Measurements from ENCODE around the gene GDE1.

Gene GDE1

GRCh38 chr16:19517424-19518089 is 4.3 kb downstream of the GDE1 start:
- FAIRE-seq (no peak), DNase-seq (ENCODE audit: insufficient read length, low spot score) (no peak)
- TF ChIP-seq POU2F2 (IDR thresholded peaks at IDR 0.05; ENCODE audit: low read depth, low read length): no peak
- no peak for TF ChIP-seq POLR2A (IDR thresholded peaks at IDR 0.05; ENCODE audit: low read depth, low read length)
- TF ChIP-seq SPI1 (IDR thresholded peaks at IDR 0.05; ENCODE audit: low read depth, low read length): no peak
- no peak for TF ChIP-seq PAX5 (IDR thresholded peaks at IDR 0.05; ENCODE audit: insufficient read depth, low read length, severe bottlenecking)

GRCh38 chr16:19515757-19516156 is 6.1 kb downstream of the GDE1 start:
- no peak for FAIRE-seq
- DNase-seq (ENCODE audit: insufficient read length, low spot score): no peak
- TF ChIP-seq POU2F2 (IDR thresholded peaks at IDR 0.05; ENCODE audit: low read depth, low read length) (no peak), PAX5 (IDR thresholded peaks at IDR 0.05; ENCODE audit: insufficient read depth, low read length, severe bottlenecking) (no peak), SPI1 (IDR thresholded peaks at IDR 0.05; ENCODE audit: low read depth, low read length) (no peak), TAF1 (IDR thresholded peaks at IDR 0.05; ENCODE audit: low read depth, low read length) (no peak), POLR2AphosphoS5 (IDR thresholded peaks at IDR 0.05; ENCODE audit: low read depth, low read length) (no peak), POLR2A (IDR thresholded peaks at IDR 0.05; ENCODE audit: low read depth, low read length) (no peak)

GRCh38 chr16:19513377-19514053 is 8.4 kb downstream of the GDE1 start:
- DNase-seq (ENCODE audit: insufficient read length, low spot score): no peak
- FAIRE-seq: no peak

GRCh38 chr16:19512297-19512696 is 9.6 kb downstream of the GDE1 start:
- DNase-seq (ENCODE audit: insufficient read length, low spot score) (no peak), FAIRE-seq (no peak)
- no peak for TF ChIP-seq TAF1 (IDR thresholded peaks at IDR 0.05; ENCODE audit: low read depth, low read length)
- no peak for TF ChIP-seq POLR2AphosphoS5 (IDR thresholded peaks at IDR 0.05; ENCODE audit: low read depth, low read length)
- TF ChIP-seq SPI1 (IDR thresholded peaks at IDR 0.05; ENCODE audit: low read depth, low read length): no peak
- no peak for TF ChIP-seq PAX5 (IDR thresholded peaks at IDR 0.05; ENCODE audit: insufficient read depth, low read length, severe bottlenecking)

More at GRCh38 chr16:19513377-19514053, 8.4 kb downstream of the GDE1 start:
- no peak for TF ChIP-seq POLR2A (IDR thresholded peaks at IDR 0.05; ENCODE audit: low read depth, low read length)
- peak; percentile 54 for TF ChIP-seq SPI1 (IDR thresholded peaks at IDR 0.05; ENCODE audit: low read depth, low read length)

- FAIRE-seq (no peak), DNase-seq (ENCODE audit: insufficient read length, low spot score) (no peak)
- TF ChIP-seq PAX5 (IDR thresholded peaks at IDR 0.05; ENCODE audit: insufficient read depth, low read length, severe bottlenecking) (no peak), POU2F2 (IDR thresholded peaks at IDR 0.05; ENCODE audit: low read depth, low read length) (no peak), SPI1 (IDR thresholded peaks at IDR 0.05; ENCODE audit: low read depth, low read length) (no peak), POLR2AphosphoS5 (IDR thresholded peaks at IDR 0.05; ENCODE audit: low read depth, low read length) (no peak), POLR2A (IDR thresholded peaks at IDR 0.05; ENCODE audit: low read depth, low read length) (no peak), TAF1 (IDR thresholded peaks at IDR 0.05; ENCODE audit: low read depth, low read length) (no peak)
These were observed 14.0 kb downstream of the GDE1 start for GRCh38 chr16:19507867-19508266.

- no peak for FAIRE-seq
- TF ChIP-seq POLR2AphosphoS5 (IDR thresholded peaks at IDR 0.05; ENCODE audit: low read depth, low read length): no peak
- DNase-seq (ENCODE audit: insufficient read length, low spot score): no peak
These were observed 14.9 kb downstream of the GDE1 start for GRCh38 chr16:19506965-19507364.

- TF ChIP-seq SPI1 (IDR thresholded peaks at IDR 0.05; ENCODE audit: low read depth, low read length): no peak
- no peak for TF ChIP-seq POLR2A (IDR thresholded peaks at IDR 0.05; ENCODE audit: low read depth, low read length)
- TF ChIP-seq POU2F2 (IDR thresholded peaks at IDR 0.05; ENCODE audit: low read depth, low read length): no peak
- no peak for TF ChIP-seq TAF1 (IDR thresholded peaks at IDR 0.05; ENCODE audit: low read depth, low read length)
- TF ChIP-seq PAX5 (IDR thresholded peaks at IDR 0.05; ENCODE audit: insufficient read depth, low read length, severe bottlenecking): no peak
- no peak for TF ChIP-seq POLR2AphosphoS5 (IDR thresholded peaks at IDR 0.05; ENCODE audit: low read depth, low read length)
- FAIRE-seq (no peak), DNase-seq (ENCODE audit: insufficient read length, low spot score) (no peak)
These were observed 16.1 kb downstream of the GDE1 start for GRCh38 chr16:19505600-19506303.

GRCh38 chr16:19503461-19504075 is 18.3 kb downstream of the GDE1 start:
- no peak for TF ChIP-seq PAX5 (IDR thresholded peaks at IDR 0.05; ENCODE audit: insufficient read depth, low read length, severe bottlenecking)
- FAIRE-seq (no peak), DNase-seq (ENCODE audit: insufficient read length, low spot score) (no peak)

GRCh38 chr16:19502395-19503131 is 19.3 kb downstream of the GDE1 start:
- no peak for DNase-seq (ENCODE audit: insufficient read length, low spot score)
- FAIRE-seq: no peak
- TF ChIP-seq POLR2A (IDR thresholded peaks at IDR 0.05; ENCODE audit: low read depth, low read length) (no peak), POLR2AphosphoS5 (IDR thresholded peaks at IDR 0.05; ENCODE audit: low read depth, low read length) (no peak), PAX5 (IDR thresholded peaks at IDR 0.05; ENCODE audit: insufficient read depth, low read length, severe bottlenecking) (no peak)

Measured in GM12891 (cell line).